Subcutaneous adipose tissue (tissue), 4 donors: ENCODE results near the gene COTL1. TPM values are rescaled to one million over a fixed set of nuclear protein-coding genes. Genes with fewer than 3 reads are reported as not detected.

ENCODE experiments used
- CTCF ChIP-seq: fragments of 450-650 bp; IDR thresholded peaks from one replicate; pipeline ENCODE4 v1.5.1; 2016; ENCODE audit warnings: low read depth, mild to moderate bottlenecking, control low read depth, antibody characterized with exemption, moderate library complexity
- total RNA-seq, 4 donors: library from RNA; depleted of rRNA; stranded (reverse); fragments of >200 nt; gene quantifications; one replicate each; pipeline ENCODE4 v1.1.0, GENCODE V29; 2016

The COTL1 gene
- total RNA-seq, 4 donors from 2014 or later: 27.5 to 114 (median 59.7) TPM

GRCh38 chr16:84529607-84530006 is 88.3 kb downstream of the COTL1 start:
- no peak for TF ChIP-seq CTCF

- no peak for TF ChIP-seq CTCF
Observed at GRCh38 chr16:84528322-84528721, 89.6 kb downstream of the COTL1 start.

- no peak for TF ChIP-seq CTCF
Observed at GRCh38 chr16:84527532-84528269, 90.2 kb downstream of the COTL1 start.

GRCh38 chr16:84526794-84527531 is 90.9 kb downstream of the COTL1 start:
- TF ChIP-seq CTCF: no peak

GRCh38 chr16:84524346-84524920 is 93.4 kb downstream of the COTL1 start:
- no peak for TF ChIP-seq CTCF

GRCh38 chr16:84521497-84521770 is 96.4 kb downstream of the COTL1 start:
- TF ChIP-seq CTCF: no peak

- TF ChIP-seq CTCF: no peak
Observed at GRCh38 chr16:84520725-84521496, 97.0 kb downstream of the COTL1 start.
